Thoracic aorta (tissue), 2 donors: Measurements from ENCODE around the gene BACH2. TPM values are rescaled to one million over a fixed set of nuclear protein-coding genes. Genes with fewer than 3 reads are reported as not detected.
"Not testable (repeated sequence)": the region's sequence is repeated elsewhere in the genome, so short reads cannot be mapped to it uniquely, and the experiment has no call there.

ENCODE experiments used
- ATAC-seq: fragments of 150-250 bp; one replicate; pipeline ENCODE4 v1.8.0; 2017; ENCODE audit warnings: low read depth; ENCODE audit not compliant: insufficient number of reproducible peaks, low FRiP score
- DNase-seq: peaks from one replicate; pipeline ENCODE4 v3.0.0-alpha.2; 2020; ENCODE audit warnings: low spot score
- H3K27ac ChIP-seq, 2 donors: fragments of 200-600 bp; sonication (generic); 1 replicate in 1 of 2; 2 replicates in 1 of 2; pipeline ENCODE4 v1.5.1; 2016; ENCODE audit warnings: mild to moderate bottlenecking in 2 of 2, moderate library complexity in 2 of 2
- H3K27me3 ChIP-seq: fragments of 200-600 bp; sonication (generic); replicated peaks from 2 replicates; pipeline ENCODE4 v1.6.0; 2016; ENCODE audit warnings: mild to moderate bottlenecking; ENCODE audit not compliant: insufficient read depth
- H3K36me3 ChIP-seq: fragments of 200-600 bp; sonication (generic); one replicate; pipeline ENCODE4 v1.5.1; 2016
- H3K4me1 ChIP-seq, 2 donors: fragments of 200-600 bp; sonication (generic); 1 replicate in 1 of 2; 2 replicates in 1 of 2; pipeline versions ENCODE4 v1.5.1 to v1.6.0; 2016; ENCODE audit warnings: low read depth in 2 of 2, mild to moderate bottlenecking in 1 of 2; ENCODE audit not compliant: control insufficient read depth in 1 of 2
- H3K4me3 ChIP-seq: fragments of 200-600 bp; sonication (generic); 2 replicates; pipeline ENCODE4 v1.5.1; 2016; ENCODE audit warnings: mild to moderate bottlenecking
- H3K9me3 ChIP-seq: fragments of 200-600 bp; sonication (generic); 2 replicates; pipeline ENCODE4 v1.5.1; 2016
- CTCF ChIP-seq: fragments of 200-600 bp; sonication (generic); IDR thresholded peaks from one replicate; pipeline ENCODE4 v1.5.1; 2019; ENCODE audit warnings: antibody characterized with exemption
- total RNA-seq, 2 donors: library from RNA; depleted of rRNA; stranded (reverse); fragments of >200 nt; gene quantifications; one replicate each; pipeline versions ENCODE4 v1.1.0 to v1.2.3, GENCODE V29; 2016

The BACH2 gene
- 10 to 100 TPM in 1 of 2 donors, 1 to 10 TPM in 1; 6.1 to 17.8 TPM for total RNA-seq

GRCh38 chr6:90296341-90297114 lies at the start of gene BACH2:
TSS of gene BACH2 (minus strand) at chr6:90296843. CDS start at chr6:90008844, 287,999 bp downstream.
- H3K4me3 ChIP-seq: peak within 1 kb of the TSS; percentile 90
- H3K36me3 ChIP-seq: no peaks in the 10 kb centered on the region
- H3K4me1 ChIP-seq: peaks cover 0 to 15% of the 10 kb centered on the region in 2 donors
- peak within 1 kb of the TSS; percentile 87 to 90 for H3K27ac ChIP-seq
- H3K27me3 ChIP-seq: no peaks in the 10 kb centered on the region
- no peaks in the 10 kb centered on the region for H3K9me3 ChIP-seq
- ATAC-seq: peak; percentile 58
- no peak for TF ChIP-seq CTCF
- peak; percentile 84 for DNase-seq

GRCh38 chr6:90343576-90343975 lies 46.9 kb upstream of the BACH2 start:
- Histone ChIP-seq H3K36me3 (no peaks in the 10 kb centered on the region), H3K4me1 (no peaks in the 10 kb centered on the region), H3K9me3 (no peaks in the 10 kb centered on the region), H3K4me3 (no peak overlapping the region), H3K27me3 (no peaks in the 10 kb centered on the region), H3K27ac (no peak overlapping the region)
- no peak for TF ChIP-seq CTCF
- no peak for ATAC-seq
- DNase-seq: no peak

GRCh38 chr6:90338409-90338808 lies 41.8 kb upstream of the BACH2 start:
- TF ChIP-seq CTCF: no peak
- H3K36me3 ChIP-seq: no peaks in the 10 kb centered on the region
- H3K4me1 ChIP-seq: no peaks in the 10 kb centered on the region
- H3K27me3 ChIP-seq: no peaks in the 10 kb centered on the region
- no peak overlapping the region for H3K27ac ChIP-seq
- ATAC-seq (no peak), DNase-seq (no peak)
- no peaks in the 10 kb centered on the region for H3K9me3 ChIP-seq
- H3K4me3 ChIP-seq: no peak overlapping the region

- no peak overlapping the region for H3K4me3 ChIP-seq
- no peak for DNase-seq
- H3K27me3 ChIP-seq: no peaks in the 10 kb centered on the region
- H3K27ac ChIP-seq: no peak overlapping the region
- no peak for ATAC-seq
- no peaks in the 10 kb centered on the region for H3K36me3 ChIP-seq
- H3K4me1 ChIP-seq: no peaks in the 10 kb centered on the region
- TF ChIP-seq CTCF: no peak
- H3K9me3 ChIP-seq: no peaks in the 10 kb centered on the region
Measured at GRCh38 chr6:90336388-90336947, 39.8 kb upstream of the BACH2 start.

DNA sequence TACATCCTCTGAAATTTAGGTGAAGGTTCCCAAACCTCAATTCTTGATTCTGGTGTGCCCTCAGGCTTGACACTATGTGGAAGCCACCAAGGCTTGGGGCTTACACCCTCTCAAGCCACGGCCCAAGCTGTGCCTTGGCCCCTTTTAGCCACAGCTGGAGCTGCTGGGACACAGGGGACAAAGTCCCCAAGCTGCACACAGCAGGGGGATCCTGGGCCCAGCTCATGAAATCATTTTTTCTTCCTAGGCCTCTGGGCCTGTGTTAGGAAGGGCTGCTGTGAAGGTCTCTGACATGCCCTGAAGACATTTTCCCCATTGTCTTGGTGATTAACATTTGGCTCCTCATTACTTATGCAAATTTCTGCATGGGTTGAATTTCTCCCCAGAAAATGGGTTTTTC lies 37.3 kb upstream of the BACH2 start:
- DNase-seq (no peak), ATAC-seq (no peak)
- no peaks in the 10 kb centered on the region for H3K9me3 ChIP-seq
- no peaks in the 10 kb centered on the region for H3K4me1 ChIP-seq
- no peaks in the 10 kb centered on the region for H3K27me3 ChIP-seq
- H3K36me3 ChIP-seq: no peaks in the 10 kb centered on the region
- no peak overlapping the region for H3K4me3 ChIP-seq
- no peak for TF ChIP-seq CTCF
- no peak overlapping the region for H3K27ac ChIP-seq

GRCh38 chr6:90332978-90333543 lies 36.4 kb upstream of the BACH2 start:
- H3K36me3 ChIP-seq, H3K4me3 ChIP-seq, H3K27ac ChIP-seq, H3K9me3 ChIP-seq, DNase-seq, H3K4me1 ChIP-seq, ATAC-seq, H3K27me3 ChIP-seq: not testable (repeated sequence)
